Neuronal stem cell (in vitro differentiated cells): ENCODE results near the gene G6PD. TPM values are rescaled to one million over a fixed set of nuclear protein-coding genes. Genes with fewer than 3 reads are reported as not detected.

Experiments used
- DNase-seq: peaks from one replicate; pipeline ENCODE4 v3.0.0-alpha.2; 2013; ENCODE audit warnings: low spot score
- H2AFZ ChIP-seq: one replicate; pipeline ENCODE4 v1.6.1; 2013; ENCODE audit warnings: mild to moderate bottlenecking, low read length, inconsistent platforms
- H2AK5ac ChIP-seq: 2 replicates; pipeline ENCODE4 v1.6.1; 2013; ENCODE audit warnings: low read depth, mild to moderate bottlenecking, inconsistent platforms, low read length, moderate library complexity, mixed read lengths
- H2BK120ac ChIP-seq: 2 replicates; pipeline ENCODE4 v1.6.1; 2013; ENCODE audit warnings: low read depth, mild to moderate bottlenecking, inconsistent platforms, low read length, moderate library complexity, mixed read lengths
- H2BK12ac ChIP-seq: one replicate; pipeline ENCODE4 v1.6.1; 2013; ENCODE audit warnings: low read length, inconsistent platforms
- H2BK15ac ChIP-seq: 2 replicates; pipeline ENCODE4 v1.6.1; 2013; ENCODE audit warnings: mild to moderate bottlenecking, low read length, inconsistent platforms, mixed read lengths
- H2BK5ac ChIP-seq: one replicate; pipeline ENCODE4 v1.6.1; 2013; ENCODE audit warnings: inconsistent platforms, mild to moderate bottlenecking, low read length, moderate library complexity
- H3K14ac ChIP-seq: one replicate; pipeline ENCODE4 v1.6.1; 2013; ENCODE audit warnings: low read length, inconsistent platforms
- H3K18ac ChIP-seq: 2 replicates; pipeline ENCODE4 v1.6.1; 2013; ENCODE audit warnings: low read length, inconsistent platforms
- H3K23ac ChIP-seq: 2 replicates; pipeline ENCODE4 v1.6.1; 2013; ENCODE audit warnings: low read depth, mild to moderate bottlenecking, mixed read lengths, low read length, inconsistent platforms; ENCODE audit not compliant: poor library complexity
- H3K27ac ChIP-seq: replicated peaks from 3 replicates; pipeline ENCODE4 v1.5.1; 2013; ENCODE audit warnings: low read length, inconsistent platforms
- H3K27me3 ChIP-seq, 3 experiments: 2 replicates each; pipeline ENCODE4 v1.6.1; 2013; ENCODE audit warnings: low read length in 3 of 3, mild to moderate bottlenecking in 2 of 3, inconsistent platforms in 1 of 3, low read depth in 1 of 3, mixed read lengths in 1 of 3, moderate library complexity in 1 of 3; ENCODE audit not compliant: control insufficient read depth in 3 of 3, insufficient read depth in 3 of 3
- H3K36me3 ChIP-seq, 2 donors: replicated peaks in 1 of 2; 2 replicates each; pipeline ENCODE4 v1.6.1; 2013; ENCODE audit warnings: low read length in 2 of 2; ENCODE audit not compliant: control insufficient read depth in 2 of 2, insufficient read depth in 2 of 2
- H3K4ac ChIP-seq: 2 replicates; pipeline ENCODE4 v1.6.1; 2013; ENCODE audit warnings: inconsistent platforms, mild to moderate bottlenecking, low read length, moderate library complexity
- H3K4me1 ChIP-seq, 2 donors: 1 replicate in 1 of 2; 2 replicates in 1 of 2; pipeline ENCODE4 v1.6.1; 2013; ENCODE audit warnings: low read length in 2 of 2, low read depth in 1 of 2; ENCODE audit not compliant: control insufficient read depth in 2 of 2, insufficient read depth in 1 of 2
- H3K4me2 ChIP-seq: one replicate; pipeline ENCODE4 v1.6.1; 2013; ENCODE audit warnings: mild to moderate bottlenecking, low read length, inconsistent platforms; ENCODE audit not compliant: insufficient read depth, poor library complexity, severe bottlenecking
- H3K4me3 ChIP-seq, 2 donors: 2 replicates each; pipeline ENCODE4 v1.5.1; 2013; ENCODE audit warnings: low read length in 2 of 2, mild to moderate bottlenecking in 2 of 2, inconsistent platforms in 1 of 2, moderate library complexity in 1 of 2
- H3K79me1 ChIP-seq: one replicate; pipeline ENCODE4 v1.6.1; 2013; ENCODE audit warnings: low read depth, mild to moderate bottlenecking, inconsistent platforms, low read length, moderate library complexity
- H3K9ac ChIP-seq: one replicate; pipeline ENCODE4 v1.6.1; 2013; ENCODE audit warnings: mild to moderate bottlenecking, low read depth, low read length, inconsistent platforms; ENCODE audit not compliant: poor library complexity
- H3K9me3 ChIP-seq, 2 donors: replicated peaks in 1 of 2; 2 replicates each; pipeline versions ENCODE3 to v1.6.1; 2013; ENCODE audit warnings: low read length in 2 of 2, mild to moderate bottlenecking in 2 of 2, inconsistent platforms in 1 of 2, low read depth in 1 of 2, mixed read lengths in 1 of 2, moderate library complexity in 1 of 2; ENCODE audit not compliant: control insufficient read depth in 2 of 2, insufficient read depth in 1 of 2
- H4K8ac ChIP-seq: one replicate; pipeline ENCODE4 v1.6.1; 2013; ENCODE audit warnings: low read depth, mild to moderate bottlenecking, inconsistent platforms, low read length, moderate library complexity
- H4K91ac ChIP-seq: one replicate; pipeline ENCODE4 v1.6.1; 2013; ENCODE audit warnings: low read length, low read depth, mild to moderate bottlenecking, inconsistent platforms; ENCODE audit not compliant: poor library complexity
- WGBS, 2 donors: extraction: QIAGEN DNeasy Blood & Tissue Kit; methylation state at CpG; one replicate each; pipeline ENCODE4 v1.1.7; 2013; ENCODE audit warnings: missing lambda C conversion rate in 2 of 2, mixed read lengths in 1 of 2; ENCODE audit not compliant: insufficient read length in 2 of 2, insufficient replicate concordance in 1 of 2; ENCODE audit errors: extremely low coverage in 2 of 2; 5-methylcytosine and 5-hydroxymethylcytosine counted together
- polyA plus RNA-seq, 2 experiments: library from polyadenylated mRNA; stranded (reverse); fragments of 200-250 nt; gene quantifications; one replicate each; pipeline ENCODE4 v1.2.3, GENCODE V29; 2013

Gene G6PD
- 40.6 TPM for polyA plus RNA-seq (2013, experiment 1 of 2)
- polyA plus RNA-seq (2013, experiment 2 of 2) = 41.3 TPM

- H2BK12ac ChIP-seq = no peak within 1 kb of the TSS
- no peak within 1 kb of the TSS for H2BK15ac ChIP-seq
- no peak within 1 kb of the TSS for H4K8ac ChIP-seq
- peaks cover 4 to 5% of the 10 kb centered on the region in 2 donors for H3K4me1 ChIP-seq
- peaks cover 6 to 30% of the 10 kb centered on the region in 2 donors for H3K36me3 ChIP-seq
- H3K79me1 ChIP-seq = peaks cover 3% of the 10 kb centered on the region
- no CpG with 5 or more reads among the region's 92 CpGs for WGBS, 2 donors
- peak within 1 kb of the TSS; percentile 82 to 95 for H3K4me3 ChIP-seq
- H4K91ac ChIP-seq = no peak within 1 kb of the TSS
- no peak within 1 kb of the TSS for H3K4ac ChIP-seq
- H3K27ac ChIP-seq = peak within 1 kb of the TSS; percentile 93
- H2AK5ac ChIP-seq = no peak within 1 kb of the TSS
- H2AFZ ChIP-seq = peak within 1 kb of the TSS; percentile 97
- H2BK120ac ChIP-seq = no peak within 1 kb of the TSS
- peak within 1 kb of the TSS; percentile 80 for H3K4me2 ChIP-seq
- H3K9ac ChIP-seq = peak within 1 kb of the TSS; percentile 91
- H3K9me3 ChIP-seq = no peaks in the 10 kb centered on the region
- no peak within 1 kb of the TSS for H3K14ac ChIP-seq
- H3K23ac ChIP-seq = no peak within 1 kb of the TSS
- peak within 1 kb of the TSS; percentile 94 for H3K18ac ChIP-seq
- DNase-seq = peak; percentile 68
- H2BK5ac ChIP-seq = peak within 1 kb of the TSS; percentile 90
- H3K27me3 ChIP-seq = peaks cover 0 to 3% (median 0%) of the 10 kb centered on the region in 3 experiments
Observed at GRCh38 chrX:154546354-154547244, at the start of gene G6PD. G6PD (minus strand) TSS chrX:154546846; CDS start chrX:154546155, 691 bp downstream.

- H2AK5ac ChIP-seq = no peak overlapping the region
- no peaks in the 10 kb centered on the region for H3K79me1 ChIP-seq
- H2BK120ac ChIP-seq = no peak overlapping the region
- no peak overlapping the region for H3K14ac ChIP-seq
- H4K8ac ChIP-seq = no peak overlapping the region
- H3K4ac ChIP-seq = no peak overlapping the region
- H3K27ac ChIP-seq = no peak overlapping the region
- DNase-seq = no peak
- no peak overlapping the region for H3K4me2 ChIP-seq
- no peak overlapping the region for H2BK5ac ChIP-seq
- no peak overlapping the region for H4K91ac ChIP-seq
- H3K4me1 ChIP-seq = peaks cover 2 to 9% of the 10 kb centered on the region in 2 donors
- H3K4me3 ChIP-seq = no peak overlapping the region
- H3K18ac ChIP-seq = no peak overlapping the region
- H3K23ac ChIP-seq = no peak overlapping the region
- H2AFZ ChIP-seq = no peak overlapping the region
- H2BK12ac ChIP-seq = no peak overlapping the region
- H3K36me3 ChIP-seq = no peaks in the 10 kb centered on the region
- no peak overlapping the region for H3K9ac ChIP-seq
- peaks cover 0 to 2% (median 0%) of the 10 kb centered on the region in 3 experiments for H3K27me3 ChIP-seq
- H3K9me3 ChIP-seq = peaks cover 0 to 4% of the 10 kb centered on the region in 2 donors
- WGBS, 2 donors = no CpG with 5 or more reads among the region's 2 CpGs
- H2BK15ac ChIP-seq = no peak overlapping the region
Observed at GRCh38 chrX:154595559-154596249, 49.1 kb upstream of the G6PD start.

GRCh38 chrX:154594491-154594890 lies 47.8 kb upstream of the G6PD start:
- Histone ChIP-seq H4K91ac (no peak overlapping the region), H4K8ac (no peak overlapping the region), H2BK15ac (no peak overlapping the region), H3K9ac (no peak overlapping the region), H3K23ac (no peak overlapping the region), H3K4me3 (no peak overlapping the region), H2BK12ac (no peak overlapping the region), H2BK5ac (no peak overlapping the region), H3K4ac (no peak overlapping the region), H3K4me2 (no peak overlapping the region), H3K9me3 (peaks cover 0 to 4% of the 10 kb centered on the region in 2 donors), H3K79me1 (no peaks in the 10 kb centered on the region), H3K36me3 (no peaks in the 10 kb centered on the region), H3K14ac (no peak overlapping the region), H2AFZ (no peak overlapping the region), H3K27me3 (peaks cover 0 to 2% (median 0%) of the 10 kb centered on the region in 3 experiments), H2AK5ac (no peak overlapping the region), H3K18ac (no peak overlapping the region), H3K4me1 (peaks cover 2 to 9% of the 10 kb centered on the region in 2 donors), H3K27ac (no peak overlapping the region), H2BK120ac (no peak overlapping the region)
- no peak for DNase-seq
- WGBS, 2 donors = no CpG with 5 or more reads among the region's 4 CpGs

- no peak overlapping the region for H3K4me3 ChIP-seq
- no peak overlapping the region for H2BK120ac ChIP-seq
- no peak overlapping the region for H2BK12ac ChIP-seq
- no peak overlapping the region for H4K8ac ChIP-seq
- no peak overlapping the region for H3K14ac ChIP-seq
- H3K4ac ChIP-seq = no peak overlapping the region
- no peaks in the 10 kb centered on the region for H3K27me3 ChIP-seq
- no peaks in the 10 kb centered on the region for H3K36me3 ChIP-seq
- no peaks in the 10 kb centered on the region for H3K79me1 ChIP-seq
- no peak overlapping the region for H4K91ac ChIP-seq
- no peak overlapping the region for H3K27ac ChIP-seq
- no peak overlapping the region for H3K4me2 ChIP-seq
- H3K9ac ChIP-seq = no peak overlapping the region
- H2BK5ac ChIP-seq = no peak overlapping the region
- H3K23ac ChIP-seq = no peak overlapping the region
- H3K18ac ChIP-seq = no peak overlapping the region
- H3K9me3 ChIP-seq = peaks cover 0 to 4% of the 10 kb centered on the region in 2 donors
- no CpG with 5 or more reads among the region's 5 CpGs for WGBS, 2 donors
- no peak for DNase-seq
- no peak overlapping the region for H2AK5ac ChIP-seq
- peaks cover 2 to 9% of the 10 kb centered on the region in 2 donors for H3K4me1 ChIP-seq
- H2BK15ac ChIP-seq = no peak overlapping the region
- H2AFZ ChIP-seq = no peak overlapping the region
Observed at GRCh38 chrX:154593201-154593600, 46.6 kb upstream of the G6PD start.
